GM23248 (cell line): ENCODE results near the gene NHEJ1. TPM values are rescaled to one million over a fixed set of nuclear protein-coding genes. Genes with fewer than 3 reads are reported as not detected.
A peak's percentile ranks its signal among the peaks of the same experiment; 100 is the strongest.

Experiments used
- DNase-seq: peaks from one replicate; pipeline ENCODE4 v3.0.0-alpha.2; 2015
- H2AFZ ChIP-seq: fragments of 200-600 bp; sonication (generic); 2 replicates; pipeline ENCODE4 v1.6.1; 2016; ENCODE audit warnings: antibody characterized with exemption
- H3F3A ChIP-seq: fragments of 200-600 bp; sonication (generic); 2 replicates; pipeline ENCODE4 v1.6.1; 2016; ENCODE audit warnings: mild to moderate bottlenecking, antibody characterized with exemption, mixed run types; ENCODE audit not compliant: insufficient read depth
- H3K27ac ChIP-seq: fragments of 200-600 bp; sonication (generic); 2 replicates; pipeline ENCODE4 v1.5.1; 2016; ENCODE audit warnings: mild to moderate bottlenecking
- H3K27me3 ChIP-seq: fragments of 200-600 bp; sonication (generic); replicated peaks from 2 replicates; pipeline ENCODE4 v1.6.1; 2016; ENCODE audit warnings: mild to moderate bottlenecking; ENCODE audit not compliant: insufficient read depth
- H3K36me3 ChIP-seq: fragments of 200-600 bp; sonication (generic); 2 replicates; pipeline ENCODE4 v1.6.1; 2016; ENCODE audit warnings: low read depth, mild to moderate bottlenecking
- H3K4me1 ChIP-seq: fragments of 200-600 bp; sonication (generic); 2 replicates; pipeline ENCODE4 v1.6.1; 2016; ENCODE audit warnings: mild to moderate bottlenecking; ENCODE audit not compliant: insufficient read depth
- H3K4me2 ChIP-seq: fragments of 200-600 bp; sonication (generic); one replicate; pipeline ENCODE4 v1.6.1; 2016; ENCODE audit warnings: mild to moderate bottlenecking; ENCODE audit not compliant: unreplicated experiment
- H3K4me3 ChIP-seq: fragments of 200-600 bp; sonication (generic); 2 replicates; pipeline ENCODE4 v1.5.1; 2016; ENCODE audit warnings: mild to moderate bottlenecking
- H3K79me2 ChIP-seq: fragments of 200-600 bp; sonication (generic); 2 replicates; pipeline ENCODE4 v1.6.1; 2016; ENCODE audit warnings: mild to moderate bottlenecking; ENCODE audit not compliant: insufficient read depth
- H3K9ac ChIP-seq: fragments of 200-600 bp; sonication (generic); 2 replicates; pipeline ENCODE4 v1.6.1; 2016; ENCODE audit warnings: mild to moderate bottlenecking
- H3K9me2 ChIP-seq: fragments of 200-600 bp; sonication (generic); 2 replicates; pipeline ENCODE4 v1.6.1; 2016; ENCODE audit warnings: mixed run types, mild to moderate bottlenecking, moderate library complexity; ENCODE audit not compliant: insufficient read depth
- H3K9me3 ChIP-seq: fragments of 200-600 bp; sonication (generic); one replicate; pipeline ENCODE4 v1.6.1; 2017; ENCODE audit warnings: low read depth
- H4K20me1 ChIP-seq: fragments of 200-600 bp; sonication (generic); 2 replicates; pipeline ENCODE4 v1.6.0; 2016; ENCODE audit not compliant: insufficient read depth
- EZH2 ChIP-seq: fragments of 200-600 bp; sonication (generic); IDR thresholded peaks from 2 replicates; pipeline ENCODE4 v1.6.1; 2018; ENCODE audit warnings: antibody characterized with exemption, mild to moderate bottlenecking; ENCODE audit not compliant: insufficient read depth, poor library complexity, severe bottlenecking
- EZH2phosphoT487 ChIP-seq: fragments of 200-600 bp; sonication (generic); IDR thresholded peaks from 2 replicates; pipeline ENCODE4 v1.6.1; 2018; ENCODE audit warnings: antibody characterized with exemption, moderate library complexity, mild to moderate bottlenecking, low read depth; ENCODE audit not compliant: insufficient read depth
- WGBS, 2 experiments: methylation state at CpG; one replicate each; pipeline ENCODE4 v1.1.6; 2015 to 2017; ENCODE audit warnings: low lambda C conversion rate in 2 of 2, low coverage in 1 of 2; ENCODE audit errors: missing lambda C conversion rate in 2 of 2; 5-methylcytosine and 5-hydroxymethylcytosine counted together
- in situ Hi-C: fragments of 300-500 bp; cut with MboI; formaldehyde crosslinking; loops from 2 replicates; pipeline ENCODE4 v1.15.0; 2020
- polyA plus RNA-seq: library from polyadenylated mRNA; unstranded; fragments of >200 nt; fragmentation: Nextera tagmentation; extraction: Ambion mirVana; gene quantifications from 2 replicates; pipeline ENCODE4 v1.2.1, GENCODE V29; 2016
- total RNA-seq: library from RNA; depleted of rRNA; stranded (reverse); fragments of >200 nt; shearing (Covaris generic); gene quantifications from 2 replicates; pipeline ENCODE4 v1.2.3, GENCODE V29; 2014

Gene NHEJ1
- total and polyA plus RNA-seq, 2 experiments from 2014 or later = 8.3 to 16.1 TPM

- Histone ChIP-seq H3K27ac (no peak overlapping the region), H3K4me2 (no peak overlapping the region), H3F3A (0 out of 2 replicates have a peak, but pooled peaks cover 6% of the 10 kb centered on the region), H4K20me1 (no peaks in the 10 kb centered on the region), H2AFZ (no peak overlapping the region), H3K4me1 (peaks cover 5% of the 10 kb centered on the region; the same call in 1 of the 2 replicates), H3K27me3 (no peaks in the 10 kb centered on the region), H3K4me3 (no peak overlapping the region), H3K79me2 (no peaks in the 10 kb centered on the region), H3K36me3 (no peaks in the 10 kb centered on the region), H3K9me3 (no peaks in the 10 kb centered on the region), H3K9ac (no peak overlapping the region), H3K9me2 (no peaks in the 10 kb centered on the region)
- 69 to 75% methylated on average over 8 of the region's 8 CpGs for WGBS, 2 experiments
- TF ChIP-seq EZH2phosphoT487 (no peak), EZH2 (no peak)
- in situ Hi-C loops = no loop called here
- no peak for DNase-seq
These were observed 52.9 kb downstream of the NHEJ1 start for GRCh38 chr2:219107758-219108157.

GRCh38 chr2:219106251-219106650 is 54.4 kb downstream of the NHEJ1 start:
- Histone ChIP-seq H3K36me3 (no peaks in the 10 kb centered on the region), H4K20me1 (no peaks in the 10 kb centered on the region), H2AFZ (no peak overlapping the region), H3F3A (0 out of 2 replicates have a peak, but pooled peaks cover 6% of the 10 kb centered on the region), H3K27ac (no peak overlapping the region), H3K9ac (no peak overlapping the region), H3K9me3 (no peaks in the 10 kb centered on the region), H3K4me1 (peaks cover 5% of the 10 kb centered on the region; the same call in 1 of the 2 replicates), H3K9me2 (no peaks in the 10 kb centered on the region), H3K4me3 (no peak overlapping the region), H3K27me3 (no peaks in the 10 kb centered on the region), H3K4me2 (no peak overlapping the region), H3K79me2 (no peaks in the 10 kb centered on the region)
- TF ChIP-seq EZH2 = no peak
- TF ChIP-seq EZH2phosphoT487 = no peak
- no peak for DNase-seq
- 97 to 98% methylated on average over 3 of the region's 3 CpGs for WGBS, 2 experiments
- in situ Hi-C loops = no loop called here

GRCh38 chr2:219104107-219105035 is 56.2 kb downstream of the NHEJ1 start:
- no peaks in the 10 kb centered on the region for H3K79me2 ChIP-seq
- no peaks in the 10 kb centered on the region for H3K9me3 ChIP-seq
- no peaks in the 10 kb centered on the region for H4K20me1 ChIP-seq
- H2AFZ ChIP-seq = no peak overlapping the region
- H3K4me1 ChIP-seq = peaks cover 10% of the 10 kb centered on the region
- H3F3A ChIP-seq = peaks cover 15% of the 10 kb centered on the region
- no peak overlapping the region for H3K4me3 ChIP-seq
- no peaks in the 10 kb centered on the region for H3K27me3 ChIP-seq
- H3K9me2 ChIP-seq = no peaks in the 10 kb centered on the region
- in situ Hi-C loops = no loop called here
- peak; percentile 53 for DNase-seq
- H3K9ac ChIP-seq = no peak overlapping the region
- no peak for TF ChIP-seq EZH2
- no peak for TF ChIP-seq EZH2phosphoT487
- no peaks in the 10 kb centered on the region for H3K36me3 ChIP-seq
- WGBS, 2 experiments = 24 to 34% methylated on average over 4 of the region's 4 CpGs
- H3K4me2 ChIP-seq = no peak overlapping the region
- H3K27ac ChIP-seq = no peak overlapping the region

- peaks cover 22% of the 10 kb centered on the region for H3F3A ChIP-seq
- peak overlapping the region; percentile 65 for H3K4me2 ChIP-seq
- H3K79me2 ChIP-seq = no peaks in the 10 kb centered on the region
- H3K9me2 ChIP-seq = 0 out of 2 replicates have a peak, but pooled peaks cover 8% of the 10 kb centered on the region
- TF ChIP-seq EZH2phosphoT487 (no peak), EZH2 (no peak)
- H3K36me3 ChIP-seq = no peaks in the 10 kb centered on the region
- no peaks in the 10 kb centered on the region for H3K9me3 ChIP-seq
- peak; percentile 91 for DNase-seq
- no peak overlapping the region for H3K9ac ChIP-seq
- no peak overlapping the region for H3K27ac ChIP-seq
- no peak overlapping the region for H2AFZ ChIP-seq
- peaks cover 10% of the 10 kb centered on the region for H3K4me1 ChIP-seq
- no peaks in the 10 kb centered on the region for H4K20me1 ChIP-seq
- H3K4me3 ChIP-seq = no peak overlapping the region
- H3K27me3 ChIP-seq = no peaks in the 10 kb centered on the region
- in situ Hi-C loops = no loop called here
- WGBS, 2 experiments = 16 to 21% methylated on average over 1 of the region's 1 CpG
These were observed 61.3 kb downstream of the NHEJ1 start for GRCh38 chr2:219099329-219099728.
